Activated CD4-positive, alpha-beta T cell treated with anti-CD3 and anti-CD28 coated beads for 24 hours (primary cell): ENCODE data around the gene ATG5.

Experiments
- DNase-seq, 2 donors: peaks; one replicate each; pipeline ENCODE4 v3.0.0-alpha.2; 2020; ENCODE audit warnings: low read depth in 2 of 2

The ATG5 gene

GRCh38 chr6:106180208-106180607, 145.4 kb downstream of the ATG5 start:
- no peak for DNase-seq

DNA sequence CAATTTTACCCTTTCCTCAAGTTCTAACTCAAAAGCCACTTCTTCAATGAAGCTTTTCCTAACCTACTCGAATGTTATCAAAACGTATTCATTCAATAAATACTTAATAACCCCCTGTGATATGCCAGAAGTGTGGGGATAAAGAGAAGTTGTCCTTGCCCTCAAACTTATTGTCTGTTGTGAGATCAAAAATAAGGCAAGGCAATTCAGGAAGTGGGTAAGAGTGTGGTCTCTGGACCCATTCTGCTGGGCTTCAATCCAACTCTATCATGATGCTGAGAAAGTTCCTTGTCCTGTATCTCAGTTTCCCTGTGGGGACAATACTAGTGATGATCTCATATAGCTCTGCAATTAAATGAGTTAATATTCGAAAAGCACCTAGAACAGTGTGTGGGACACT, 146.7 kb downstream of the ATG5 start:
- DNase-seq, result no peak

GRCh38 chr6:106177786-106178185, 147.8 kb downstream of the ATG5 start:
- DNase-seq, result no peak

GRCh38 chr6:106173124-106173879, 152.3 kb downstream of the ATG5 start:
- no peak for DNase-seq

DNA sequence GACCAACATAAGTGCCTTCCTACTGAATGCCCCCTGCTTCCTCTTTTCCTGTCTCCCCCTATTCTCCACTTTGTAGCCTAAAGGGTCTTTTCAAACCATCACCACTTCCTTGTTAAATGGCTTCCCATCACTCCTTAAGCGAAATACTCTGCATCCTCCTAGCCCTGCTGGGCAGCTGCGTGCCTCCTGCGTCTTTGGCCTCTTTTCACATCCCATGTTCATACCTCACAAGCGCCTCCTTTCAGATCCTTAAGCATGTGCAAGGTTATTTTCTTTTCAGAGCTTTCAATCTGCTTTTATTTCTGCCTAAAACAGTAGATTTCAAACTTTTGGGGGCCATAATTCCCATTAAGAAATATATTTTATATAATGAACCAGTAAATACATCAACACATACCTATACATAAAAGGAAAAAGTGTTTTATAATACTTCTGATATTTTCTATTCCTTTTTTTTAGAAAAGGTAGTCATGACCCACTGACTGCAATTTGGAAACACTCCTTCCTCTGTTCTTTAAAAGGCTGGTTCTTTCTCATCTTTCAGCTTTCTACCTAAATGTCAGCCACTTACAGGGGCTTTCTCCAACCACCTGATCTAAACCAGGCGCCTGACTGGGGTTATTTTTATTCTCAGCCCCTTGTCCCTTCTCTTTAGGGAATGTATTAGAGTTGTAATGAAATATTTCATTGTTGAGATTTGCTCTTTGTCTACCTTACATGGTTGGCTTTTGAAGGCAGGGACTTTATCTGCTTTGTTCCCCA, 155.3 kb downstream of the ATG5 start:
- DNase-seq, result no peak

- no peak for DNase-seq
These were observed 156.0 kb downstream of the ATG5 start for GRCh38 chr6:106169517-106169916.

GRCh38 chr6:106168097-106168888, 157.3 kb downstream of the ATG5 start:
- DNase-seq, result no peak

DNA sequence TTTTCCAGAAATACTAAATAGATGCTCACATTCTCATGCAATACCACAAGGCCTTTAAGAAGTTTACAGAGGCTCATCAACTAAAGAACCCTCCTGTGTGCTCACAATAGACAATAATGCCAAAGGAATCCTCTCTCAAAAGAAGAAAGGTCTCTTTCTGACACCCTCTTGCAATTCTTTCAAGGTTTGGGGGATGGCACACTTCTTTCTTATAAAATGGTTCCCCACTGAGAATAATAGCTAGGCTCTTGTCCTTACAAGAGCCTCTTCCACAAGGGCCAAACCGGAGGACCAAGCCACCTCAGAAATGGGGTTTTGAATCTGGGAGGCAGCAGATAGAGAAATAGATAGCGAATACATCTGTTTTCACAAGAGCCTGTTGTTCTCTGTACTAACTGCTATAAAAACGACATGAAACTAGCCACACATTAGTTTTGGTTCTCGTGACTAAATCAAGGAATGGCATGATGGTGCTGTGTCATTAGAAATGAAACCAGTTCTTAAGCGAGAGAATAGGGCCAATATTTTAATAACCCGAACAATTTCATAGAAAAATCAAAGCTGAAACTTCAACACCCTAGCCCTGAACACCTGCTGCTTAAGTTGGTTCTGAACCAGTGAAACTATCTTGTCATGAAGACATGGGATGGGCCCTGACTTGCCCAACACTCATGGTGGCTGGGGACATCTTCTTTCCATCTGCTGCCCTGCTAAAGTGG, 158.3 kb downstream of the ATG5 start:
- no peak for DNase-seq

DNA sequence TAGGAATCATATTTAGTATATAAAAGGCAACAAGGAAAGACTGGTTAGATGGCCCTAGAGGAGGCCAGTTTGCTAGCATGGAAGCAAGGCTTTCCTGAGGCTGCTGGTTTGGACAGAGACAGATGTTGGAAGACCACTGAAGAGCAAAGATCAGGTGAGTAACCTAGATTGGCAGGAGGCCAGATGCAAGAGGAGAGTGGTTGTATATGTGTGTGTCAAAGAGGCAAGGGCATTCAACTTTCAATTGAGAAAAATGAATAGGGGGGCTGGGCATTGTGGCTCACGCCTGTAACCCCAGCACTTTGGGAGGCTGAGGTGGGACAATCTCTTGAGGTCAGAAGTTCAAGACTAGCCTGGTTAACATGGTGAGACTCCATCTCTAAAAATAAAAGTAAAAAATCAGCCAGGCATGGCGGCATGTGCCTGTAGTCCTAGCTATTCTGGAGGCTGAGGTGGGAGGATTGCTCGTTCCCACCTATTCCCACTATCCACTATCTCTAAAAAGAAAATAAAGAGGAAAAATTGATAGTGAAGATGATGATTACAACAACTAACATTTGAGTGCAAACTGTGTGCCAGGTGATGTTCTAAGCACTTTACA, 159.6 kb downstream of the ATG5 start:
- no peak for DNase-seq

- peak; percentile 35 to 40 for DNase-seq
These were observed 161.3 kb downstream of the ATG5 start for GRCh38 chr6:106163966-106164877.

DNA sequence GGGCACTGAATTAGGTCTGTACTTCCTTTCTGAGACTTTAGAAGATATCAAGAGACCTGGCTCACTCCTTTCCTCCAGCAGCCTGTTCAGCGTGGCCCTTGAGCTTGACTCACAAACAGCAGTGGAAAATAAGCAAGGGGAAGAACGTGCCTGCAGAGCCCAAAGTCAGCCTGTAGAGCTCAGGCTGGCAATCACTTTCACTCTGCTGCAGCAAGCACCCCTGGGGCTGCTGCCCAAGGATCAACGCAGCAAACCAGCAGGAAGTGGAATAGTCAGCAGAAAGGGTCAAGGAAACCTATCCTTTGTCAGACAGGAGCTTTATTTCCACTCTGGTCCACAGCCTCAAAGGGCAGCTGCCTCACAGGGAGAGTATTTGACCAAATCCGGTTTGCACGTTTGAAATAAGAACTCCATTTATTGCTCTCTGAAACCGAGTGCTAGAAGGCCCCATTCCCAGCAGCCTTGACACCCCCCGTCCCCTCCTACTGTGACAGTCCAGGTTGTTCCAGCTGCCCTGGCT, 162.1 kb downstream of the ATG5 start:
- peak in 1 of 2 donors; percentile 29 for DNase-seq

GRCh38 chr6:106162921-106163320, 162.6 kb downstream of the ATG5 start:
- DNase-seq, result no peak

DNA sequence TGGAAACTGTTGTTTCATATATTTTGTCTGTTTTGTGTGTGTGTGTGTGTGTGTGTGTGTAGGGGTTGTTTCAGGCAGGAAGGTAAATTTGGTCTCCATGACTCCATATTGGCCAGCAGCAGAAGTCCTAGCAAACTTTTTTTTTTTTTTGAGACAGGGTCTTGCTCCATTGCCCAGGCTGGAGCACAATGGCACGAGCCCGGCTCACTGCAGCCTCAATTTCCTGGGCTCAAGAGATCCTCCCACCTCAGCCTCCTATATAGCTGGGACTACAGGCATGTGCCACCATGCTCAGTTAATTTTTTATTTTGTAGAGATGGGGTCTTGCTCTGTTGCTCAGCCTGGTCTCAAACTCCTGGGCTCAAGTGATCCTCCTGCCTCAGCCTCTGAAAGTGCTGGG, 163.7 kb downstream of the ATG5 start:
- no peak for DNase-seq

- DNase-seq, result no peak
These were observed 164.2 kb downstream of the ATG5 start for GRCh38 chr6:106161311-106161874.

- no peak for DNase-seq
These were observed 165.4 kb downstream of the ATG5 start for GRCh38 chr6:106160189-106160588.

GRCh38 chr6:106159531-106159940, 166.0 kb downstream of the ATG5 start:
- no peak for DNase-seq

DNA sequence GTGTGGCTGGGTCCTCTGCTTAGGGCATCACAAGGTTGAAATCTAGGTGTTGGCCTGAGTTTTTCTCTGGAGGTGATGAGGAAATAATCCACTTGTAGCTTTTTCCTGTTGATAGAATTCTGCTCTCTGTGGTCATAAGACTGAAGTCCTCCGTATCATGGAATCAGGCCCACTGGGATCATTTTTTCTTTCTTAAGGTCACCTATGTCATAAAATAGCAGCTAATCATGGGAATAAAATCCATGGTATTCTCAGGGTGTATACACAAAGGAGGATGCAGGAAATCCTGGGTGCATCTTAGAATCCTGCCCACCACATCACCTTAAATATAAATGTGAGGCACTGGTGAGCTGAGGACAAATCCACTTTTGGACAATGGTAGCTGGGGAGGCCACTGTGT, 166.7 kb downstream of the ATG5 start:
- no peak for DNase-seq

DNA sequence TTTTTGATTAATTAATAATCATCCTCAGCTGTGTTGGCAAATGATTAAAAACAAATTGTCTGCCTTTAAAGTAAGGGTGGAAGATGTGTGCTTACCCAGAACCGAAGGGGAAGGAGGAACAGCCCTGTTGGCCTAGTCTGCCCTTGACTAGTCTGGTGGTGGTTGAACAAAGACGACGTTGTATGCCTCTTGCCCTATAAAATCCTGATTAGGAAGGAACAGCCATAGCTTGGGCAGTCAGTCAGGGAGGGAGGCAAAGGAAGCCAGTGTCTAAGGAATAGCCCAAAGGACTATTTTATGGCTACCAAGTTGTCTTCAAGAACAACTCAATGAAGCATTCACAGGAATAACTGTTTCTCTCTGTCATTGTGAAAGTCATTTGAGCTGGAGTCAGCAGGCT, 168.7 kb downstream of the ATG5 start:
- DNase-seq, result no peak

DNA sequence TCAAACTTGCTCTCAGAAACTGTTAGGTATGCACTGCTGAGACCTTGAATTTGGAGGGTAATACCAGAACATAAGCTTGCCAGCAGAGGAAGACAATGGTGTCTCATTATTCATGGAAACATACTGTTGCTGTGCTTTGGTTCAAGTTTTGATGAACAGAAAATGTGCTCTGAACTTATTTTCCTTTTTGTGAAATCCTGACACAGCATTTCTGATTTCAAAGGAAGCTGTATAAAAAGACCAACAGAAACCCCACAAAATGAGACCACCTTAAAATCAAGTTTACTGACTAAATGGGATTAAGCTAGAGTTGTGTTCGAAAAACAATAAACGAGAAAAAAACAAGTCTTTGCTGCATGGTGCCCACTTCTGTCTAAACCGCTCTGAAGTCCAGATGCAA, 169.1 kb downstream of the ATG5 start:
- no peak for DNase-seq
